Endothelial cell of umbilical vein (primary cell): ENCODE results near the gene PTPRE. TPM values are rescaled to one million over a fixed set of nuclear protein-coding genes. Genes with fewer than 3 reads are reported as not detected.
A peak's percentile ranks its signal among the peaks of the same experiment; 100 is the strongest.

Experiments
- BruUV-seq: library from RNA; stranded (reverse); fragments of 400-500 nt; replicated peaks from 2 replicates; lab custom pipeline; 2021; lab: Mats Ljungman, UMichigan
- CTCF ChIA-PET: fragments of 300-600, 350-600 bp; sonication (Branson Sonifier 250); formaldehyde crosslinking; loops from one replicate; lab custom pipeline; 2021; ENCODE audit warnings: antibody characterized with exemption, inconsistent platforms; lab: Charles Lee
- POLR2A ChIA-PET: fragments of 300-600, 350-600 bp; sonication (Branson Sonifier 250); formaldehyde crosslinking; loops from one replicate; lab custom pipeline; 2021; ENCODE audit warnings: antibody characterized with exemption, inconsistent platforms; lab: Charles Lee
- DNase-seq: peaks from one replicate; pipeline ENCODE4 v3.0.0-alpha.2; 2011; ENCODE audit warnings: low read depth, low spot score
- FAIRE-seq: peaks from 2 replicates; lab custom pipeline; 2011; peaks lifted over from hg19 to GRCh38; lab: Jason Lieb, UNC
- H2AFZ ChIP-seq: 2 replicates; pipeline ENCODE4 v1.6.0; 2012; ENCODE audit warnings: low read depth, low read length, control low read depth, inconsistent platforms
- H3K27ac ChIP-seq: 2 replicates; pipeline ENCODE4 v1.5.1; 2011; ENCODE audit warnings: low read depth, mild to moderate bottlenecking, control low read depth, low read length, moderate library complexity; ENCODE audit not compliant: insufficient read depth
- H3K27me3 ChIP-seq, 2 experiments: 2 replicates each; pipeline versions ENCODE4 v1.6.0 to v1.6.1; 2011; ENCODE audit warnings: low read length in 2 of 2, mixed read lengths in 1 of 2; ENCODE audit not compliant: control insufficient read depth in 2 of 2, insufficient read depth in 2 of 2
- H3K36me3 ChIP-seq, 2 experiments: 2 replicates in 1 of 2; 3 replicates in 1 of 2; pipeline ENCODE4 v1.5.1; 2011; ENCODE audit warnings: low read length in 2 of 2, mild to moderate bottlenecking in 1 of 2, moderate library complexity in 1 of 2; ENCODE audit not compliant: control insufficient read depth in 2 of 2, insufficient read depth in 2 of 2; ENCODE audit errors: extremely low read depth in 1 of 2
- H3K4me1 ChIP-seq: 3 replicates; pipeline ENCODE4 v1.5.1; 2011; ENCODE audit warnings: mild to moderate bottlenecking, low read length; ENCODE audit not compliant: control insufficient read depth, insufficient read depth; ENCODE audit errors: extremely low read depth
- H3K4me2 ChIP-seq: 2 replicates; pipeline ENCODE4 v1.6.1; 2011; ENCODE audit warnings: low read length, control low read depth, mixed read lengths; ENCODE audit not compliant: insufficient read depth
- H3K4me3 ChIP-seq, 3 experiments: fragments of 200-600 bp in 1 of 3; sonication (generic), shearing (Covaris generic) in 1 of 3; replicated peaks in 1 of 3; 2 replicates each; pipeline ENCODE4 v1.5.1; 2011 to 2016; ENCODE audit warnings: control low read depth in 3 of 3, low read length in 3 of 3, mild to moderate bottlenecking in 2 of 3, inconsistent platforms in 1 of 3, low read depth in 1 of 3, moderate library complexity in 1 of 3; ENCODE audit not compliant: insufficient read depth in 1 of 3
- H3K79me2 ChIP-seq: 2 replicates; pipeline ENCODE4 v1.6.0; 2012; ENCODE audit warnings: low read length, inconsistent platforms; ENCODE audit not compliant: control insufficient read depth, insufficient read depth
- H3K9ac ChIP-seq: replicated peaks from 2 replicates; pipeline ENCODE3; 2011; ENCODE audit warnings: low read length, control low read depth; ENCODE audit not compliant: insufficient read depth; ENCODE audit errors: extremely low read depth
- H3K9me1 ChIP-seq: replicated peaks from 3 replicates; pipeline ENCODE4 v1.6.0; 2011; ENCODE audit warnings: mild to moderate bottlenecking, low read length; ENCODE audit not compliant: control insufficient read depth, insufficient read depth; ENCODE audit errors: extremely low read depth
- H3K9me3 ChIP-seq: replicated peaks from 2 replicates; pipeline ENCODE4 v1.5.1; 2012; ENCODE audit warnings: low read length, inconsistent platforms; ENCODE audit not compliant: control insufficient read depth, insufficient read depth
- H4K20me1 ChIP-seq: replicated peaks from 2 replicates; pipeline ENCODE3; 2011; ENCODE audit warnings: mild to moderate bottlenecking, low read length; ENCODE audit not compliant: control insufficient read depth, insufficient read depth; ENCODE audit errors: extremely low read depth
- FOS ChIP-seq: IDR thresholded peaks from 2 replicates; pipeline ENCODE4 v1.6.1; 2011; ENCODE audit warnings: mild to moderate bottlenecking, low read length, moderate library complexity, borderline replicate concordance; ENCODE audit not compliant: insufficient read depth
- POLR2AphosphoS5 ChIP-seq: IDR thresholded peaks from 2 replicates; pipeline ENCODE4 v1.6.1; 2012; ENCODE audit warnings: low read depth, mild to moderate bottlenecking, control low read depth, low read length, moderate library complexity; ENCODE audit not compliant: insufficient read depth
- dilution Hi-C: fragments of 300-500 bp; cut with MboI; formaldehyde crosslinking; loops from one replicate; pipeline ENCODE4 v1.15.0; 2019; ENCODE audit warnings: low sequenced_read_pairs; ENCODE audit not compliant: extremely low pct_ligation_motif_present
- intact Hi-C: fragments of 100-400 bp; cut with micrococcal nuclease; formaldehyde crosslinking; loops from one replicate; pipeline ENCODE4 v1.10.0; 2022
- polyA plus RNA-seq, 4 experiments: library from polyadenylated mRNA; depleted of rRNA in 3 of 4; stranded (reverse) in 3 of 4; unstranded in 1 of 4; fragments of >200 nt; gene quantifications; 2 replicates each; pipeline versions ENCODE4 v1.2.1 to v1.2.3, GENCODE V29; 2011 to 2012; ENCODE audit warnings: missing spikeins in 1 of 4
- total RNA-seq: library from RNA; stranded (reverse); gene quantifications from 2 replicates; pipeline ENCODE4 v1.2.3, GENCODE V29; 2021
- TF ChIP-seq, protein P1 (sequence below), 2 donors: IDR thresholded peaks; 1 replicate in 1 of 2; 2 replicates in 1 of 2; pipeline ENCODE4 v1.5.1; 2011; ENCODE audit warnings: low read length in 2 of 2, mild to moderate bottlenecking in 2 of 2, moderate library complexity in 2 of 2, control low read depth in 1 of 2, inconsistent platforms in 1 of 2, low read depth in 1 of 2; ENCODE audit not compliant: insufficient read depth in 1 of 2; ENCODE audit errors: extremely low read depth in 1 of 2

The PTPRE gene
- total and polyA plus RNA-seq, 2 donors (not counting 3 experiments of a cell fraction or from before 2014, with no cell fraction given): 37.3 to 116 TPM

DNA sequence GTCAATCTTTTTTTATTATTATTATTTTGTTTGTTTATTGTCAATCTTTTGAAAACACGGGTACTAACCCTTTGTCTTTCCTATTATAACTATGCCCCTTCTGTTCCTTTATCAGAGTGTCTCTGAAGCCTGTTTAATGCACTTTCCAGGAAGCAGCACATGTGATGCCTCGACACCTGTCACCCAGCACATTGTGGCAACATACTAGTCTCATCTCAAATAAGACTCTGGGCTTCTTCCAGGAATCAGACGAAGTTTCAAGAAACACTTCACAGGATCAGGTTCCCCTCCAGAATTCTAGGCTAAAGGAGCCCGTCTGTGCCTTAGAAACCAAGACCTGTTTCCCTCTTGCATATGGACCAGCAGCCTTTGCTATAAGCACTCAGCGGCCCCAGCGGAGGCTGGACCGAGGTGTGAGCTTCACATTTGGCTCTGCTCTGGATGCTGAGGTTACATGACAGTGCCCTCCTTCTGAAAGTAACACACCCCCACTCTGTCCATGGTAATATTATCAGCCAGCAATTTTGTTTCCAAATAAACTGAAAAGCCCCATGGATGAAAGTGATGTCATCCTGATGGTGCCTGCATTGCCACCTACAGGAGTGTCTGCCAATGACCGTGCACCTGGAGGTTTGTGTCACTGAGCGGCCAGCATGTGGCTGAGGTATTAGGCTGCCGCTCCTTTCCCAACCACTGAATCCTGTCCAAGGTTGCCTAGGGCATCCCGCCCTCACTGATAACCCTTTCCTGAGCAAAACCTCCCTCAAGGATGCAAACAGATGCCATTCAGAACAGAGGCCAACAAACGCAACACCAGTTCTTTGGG lies 181.2 kb downstream of the PTPRE start:
- Histone ChIP-seq H3K4me2 (no peak overlapping the region), H3K36me3 (peaks cover 5 to 10% of the 10 kb centered on the region in 2 experiments), H3K4me3 (no peak overlapping the region), H3K9me1 (no peaks in the 10 kb centered on the region), H3K79me2 (no peaks in the 10 kb centered on the region), H3K9ac (no peak overlapping the region), H3K27me3 (no peaks in the 10 kb centered on the region), H2AFZ (no peak overlapping the region), H3K4me1 (no peaks in the 10 kb centered on the region), H4K20me1 (no peaks in the 10 kb centered on the region), H3K27ac (no peak overlapping the region), H3K9me3 (no peaks in the 10 kb centered on the region)
- no peak for DNase-seq
- dilution Hi-C loops: no loop called here
- no peak for TF ChIP-seq FOS
- no peak for TF ChIP-seq POLR2AphosphoS5
- TF ChIP-seq, protein P1, sequence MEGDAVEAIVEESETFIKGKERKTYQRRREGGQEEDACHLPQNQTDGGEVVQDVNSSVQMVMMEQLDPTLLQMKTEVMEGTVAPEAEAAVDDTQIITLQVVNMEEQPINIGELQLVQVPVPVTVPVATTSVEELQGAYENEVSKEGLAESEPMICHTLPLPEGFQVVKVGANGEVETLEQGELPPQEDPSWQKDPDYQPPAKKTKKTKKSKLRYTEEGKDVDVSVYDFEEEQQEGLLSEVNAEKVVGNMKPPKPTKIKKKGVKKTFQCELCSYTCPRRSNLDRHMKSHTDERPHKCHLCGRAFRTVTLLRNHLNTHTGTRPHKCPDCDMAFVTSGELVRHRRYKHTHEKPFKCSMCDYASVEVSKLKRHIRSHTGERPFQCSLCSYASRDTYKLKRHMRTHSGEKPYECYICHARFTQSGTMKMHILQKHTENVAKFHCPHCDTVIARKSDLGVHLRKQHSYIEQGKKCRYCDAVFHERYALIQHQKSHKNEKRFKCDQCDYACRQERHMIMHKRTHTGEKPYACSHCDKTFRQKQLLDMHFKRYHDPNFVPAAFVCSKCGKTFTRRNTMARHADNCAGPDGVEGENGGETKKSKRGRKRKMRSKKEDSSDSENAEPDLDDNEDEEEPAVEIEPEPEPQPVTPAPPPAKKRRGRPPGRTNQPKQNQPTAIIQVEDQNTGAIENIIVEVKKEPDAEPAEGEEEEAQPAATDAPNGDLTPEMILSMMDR (IDR thresholded peaks at IDR 0.05; ENCODE audit: extremely low read depth in 1 of 2, insufficient read depth in 1 of 2, low read depth in 1 of 2, low read length in 2 of 2): peak in 1 of 2 donors; percentile 27
- ChIA-PET POLR2A (no interaction called here), CTCF (interaction anchor here (1.0 to 1.6 kb wide), 2 partner anchors 10 to 35 kb away, joined by 3 to 7 read pairs; no protein-coding TSS in a partner anchor)
- BruUV-seq: TSS peak; percentile 10
- FAIRE-seq: peak; percentile 50
- intact Hi-C loops: no loop called here
